Astrocyte of the cerebellum (primary cell): ENCODE data around the gene FBXL4.

ENCODE experiments used
- DNase-seq: peaks from one replicate; pipeline ENCODE4 v3.0.0-alpha.2; 2011; ENCODE audit warnings: low read depth
- H3K4me3 ChIP-seq: 2 replicates; pipeline ENCODE4 v1.5.1; 2011; ENCODE audit warnings: mild to moderate bottlenecking, low read depth, low read length, moderate library complexity
- in situ Hi-C: cut with HindIII; loops from 2 replicates; pipeline ENCODE4 v1.10.0; 2017; ENCODE audit warnings: low sequenced_read_pairs
- TF ChIP-seq, protein P1 (sequence below): IDR thresholded peaks from 2 replicates; pipeline ENCODE4 v1.5.1; 2012; ENCODE audit warnings: low read length, low read depth, moderate library complexity, mild to moderate bottlenecking; ENCODE audit errors: missing control alignments

FBXL4 gene

DNA sequence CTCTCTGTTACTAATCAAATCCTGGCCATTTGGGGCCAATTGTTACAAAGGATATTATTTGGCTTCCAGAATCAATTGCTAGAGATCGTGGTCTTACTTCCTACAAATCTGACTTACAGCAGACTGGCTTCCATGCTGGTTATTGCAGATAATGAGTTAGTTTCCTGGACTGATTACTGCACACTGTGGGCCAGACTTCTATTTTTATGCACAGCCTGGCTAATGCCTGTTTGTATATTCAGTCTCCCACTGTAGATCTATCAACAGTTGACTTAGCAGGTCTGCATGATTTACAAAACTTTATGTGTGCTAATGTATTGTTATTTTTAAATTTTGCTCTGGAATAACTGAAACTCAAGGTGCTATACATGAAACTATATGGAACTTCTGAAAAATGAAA lies 25.8 kb upstream of the FBXL4 start:
- in situ Hi-C loops: no loop called here
- TF ChIP-seq, protein P1, sequence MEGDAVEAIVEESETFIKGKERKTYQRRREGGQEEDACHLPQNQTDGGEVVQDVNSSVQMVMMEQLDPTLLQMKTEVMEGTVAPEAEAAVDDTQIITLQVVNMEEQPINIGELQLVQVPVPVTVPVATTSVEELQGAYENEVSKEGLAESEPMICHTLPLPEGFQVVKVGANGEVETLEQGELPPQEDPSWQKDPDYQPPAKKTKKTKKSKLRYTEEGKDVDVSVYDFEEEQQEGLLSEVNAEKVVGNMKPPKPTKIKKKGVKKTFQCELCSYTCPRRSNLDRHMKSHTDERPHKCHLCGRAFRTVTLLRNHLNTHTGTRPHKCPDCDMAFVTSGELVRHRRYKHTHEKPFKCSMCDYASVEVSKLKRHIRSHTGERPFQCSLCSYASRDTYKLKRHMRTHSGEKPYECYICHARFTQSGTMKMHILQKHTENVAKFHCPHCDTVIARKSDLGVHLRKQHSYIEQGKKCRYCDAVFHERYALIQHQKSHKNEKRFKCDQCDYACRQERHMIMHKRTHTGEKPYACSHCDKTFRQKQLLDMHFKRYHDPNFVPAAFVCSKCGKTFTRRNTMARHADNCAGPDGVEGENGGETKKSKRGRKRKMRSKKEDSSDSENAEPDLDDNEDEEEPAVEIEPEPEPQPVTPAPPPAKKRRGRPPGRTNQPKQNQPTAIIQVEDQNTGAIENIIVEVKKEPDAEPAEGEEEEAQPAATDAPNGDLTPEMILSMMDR: no peak
- H3K4me3 ChIP-seq: no peak overlapping the region
- DNase-seq: no peak

DNA sequence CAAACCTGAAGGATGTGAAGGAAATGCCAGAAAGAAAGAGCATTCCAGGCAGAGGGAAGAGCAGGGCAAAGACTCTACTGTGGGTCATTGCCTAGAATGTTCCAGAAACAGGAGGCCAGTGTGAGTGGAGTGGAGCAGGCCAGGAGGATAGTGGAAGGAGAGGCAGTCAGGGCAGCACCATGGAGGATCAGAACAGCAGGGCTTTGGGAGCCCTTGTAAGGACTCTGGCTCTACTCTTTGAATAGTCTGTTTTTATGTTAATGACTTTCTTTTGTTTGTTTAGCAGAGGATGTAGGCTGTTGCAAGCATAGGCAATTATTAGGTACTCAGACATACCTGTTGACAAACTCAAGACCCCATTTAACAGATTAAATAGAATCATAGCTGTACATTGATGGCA lies 23.6 kb upstream of the FBXL4 start:
- TF ChIP-seq, protein P1: no peak
- DNase-seq: no peak
- H3K4me3 ChIP-seq: no peak overlapping the region
- in situ Hi-C loops: no loop called here

DNA sequence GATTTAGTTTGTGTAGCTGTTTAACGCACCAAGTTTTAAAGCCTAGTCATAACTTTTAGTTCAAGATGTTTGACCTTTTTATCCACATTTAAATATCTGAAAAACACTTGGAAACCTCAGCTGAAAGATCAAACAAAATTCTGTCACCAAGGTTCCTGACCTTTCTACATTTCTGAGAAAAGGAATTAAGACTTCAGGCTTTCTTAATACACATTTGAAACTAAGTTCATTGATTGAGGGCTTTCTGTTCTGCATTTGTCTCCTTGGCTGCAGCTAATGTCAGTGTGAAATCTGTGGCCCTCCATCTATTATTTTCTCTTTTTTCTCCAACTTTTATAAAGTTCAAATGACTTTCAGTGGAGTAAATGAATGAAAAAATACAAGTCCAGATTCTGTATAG lies 22.7 kb upstream of the FBXL4 start:
- in situ Hi-C loops: no loop called here
- TF ChIP-seq, protein P1: no peak
- no peak for DNase-seq

DNA sequence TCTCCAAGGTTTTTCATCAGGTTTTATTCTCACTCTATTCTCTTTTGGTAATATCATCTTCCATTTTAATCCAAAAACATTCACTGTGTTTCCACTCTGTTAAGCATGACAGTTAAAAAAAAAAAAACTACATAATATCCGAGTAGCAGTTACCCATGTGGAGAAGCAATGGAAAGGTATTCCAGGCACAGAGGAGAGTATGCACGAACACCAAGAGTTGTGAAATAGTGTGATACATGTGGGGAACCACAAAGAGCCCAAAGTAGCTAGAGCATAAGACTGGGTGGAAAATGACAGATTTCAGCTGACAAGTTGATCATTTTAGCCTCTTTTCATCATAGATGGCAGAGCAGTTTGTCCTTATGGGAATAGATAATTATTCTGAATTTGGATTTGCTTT lies 19.9 kb upstream of the FBXL4 start:
- no peak overlapping the region for H3K4me3 ChIP-seq
- in situ Hi-C loops: no loop called here
- no peak for DNase-seq
- TF ChIP-seq, protein P1: no peak

More for the DNA sequence above, 22.7 kb upstream of the FBXL4 start:
- H3K4me3 ChIP-seq: no peak overlapping the region

DNA sequence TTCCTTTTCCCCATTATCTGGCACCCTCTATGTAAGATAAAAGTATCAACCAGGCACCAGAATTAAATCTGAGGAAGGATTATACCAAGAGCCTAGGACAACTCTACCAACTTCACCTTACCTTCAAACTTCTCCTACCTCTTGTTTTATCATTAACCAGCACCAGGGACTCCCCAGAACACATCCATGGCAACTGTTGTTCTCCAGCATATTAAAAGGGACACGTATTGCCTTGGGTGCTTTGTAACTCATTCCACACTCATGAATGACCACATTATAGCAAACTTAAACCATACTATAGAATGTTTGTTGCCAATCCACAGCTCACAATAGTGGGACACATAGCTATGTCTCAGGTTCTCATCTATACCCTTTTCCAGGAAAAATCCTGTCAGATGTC lies 11.9 kb upstream of the FBXL4 start:
- no peak for DNase-seq
- in situ Hi-C loops: no loop called here
- no peak overlapping the region for H3K4me3 ChIP-seq
- TF ChIP-seq, protein P1: no peak

DNA sequence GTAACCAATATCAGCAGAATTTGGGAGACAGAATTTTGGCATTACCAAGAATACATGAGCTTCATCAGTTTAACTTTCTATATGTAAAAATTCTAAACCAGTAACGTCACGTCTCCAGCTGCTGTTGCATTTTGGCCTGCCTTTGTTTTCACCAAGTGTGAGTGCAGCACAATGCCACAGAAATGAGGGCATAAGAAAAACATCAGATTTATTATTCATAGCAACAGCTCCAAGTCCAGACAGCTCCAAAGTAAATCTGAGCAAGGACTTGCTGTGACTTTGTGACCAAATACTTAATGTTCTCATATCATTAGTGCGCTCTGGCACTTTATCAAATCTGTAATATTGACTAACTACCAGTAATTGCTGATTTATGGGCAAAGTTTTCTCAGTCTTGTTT lies 11.0 kb upstream of the FBXL4 start:
- TF ChIP-seq, protein P1: no peak
- in situ Hi-C loops: no loop called here
- DNase-seq: no peak
- H3K4me3 ChIP-seq: no peak overlapping the region

DNA sequence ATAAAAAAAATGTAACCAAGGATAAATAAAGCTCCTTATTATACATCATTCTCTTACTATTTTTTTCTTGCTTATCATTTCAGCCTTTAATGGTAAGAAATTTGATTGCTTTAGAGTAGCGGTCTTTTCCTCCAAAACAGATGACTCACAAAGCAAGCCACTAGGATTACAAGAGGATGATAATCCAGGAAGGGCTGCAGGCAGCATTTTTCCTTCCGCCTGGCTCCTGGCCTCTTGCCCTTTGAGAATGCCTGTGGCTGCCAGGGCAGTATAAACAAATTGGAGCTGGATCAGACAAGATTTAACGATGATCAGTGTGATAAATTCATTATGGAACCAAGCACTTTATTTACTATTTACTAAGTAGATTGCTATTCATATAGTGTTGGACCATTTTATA lies 9.7 kb upstream of the FBXL4 start:
- DNase-seq: peak; percentile 50
- TF ChIP-seq, protein P1: no peak
- no peak overlapping the region for H3K4me3 ChIP-seq
- in situ Hi-C loops: no loop called here
